HG02884 (cell line): ENCODE data around the gene FAM187B.

Experiments
- ATAC-seq: cut with Tn5 transposase; IDR thresholded peaks from one replicate; pipeline ENCODE4 v1.9.1; 2021; ENCODE audit warnings: mild to moderate bottlenecking, moderate library complexity; ENCODE audit not compliant: unreplicated experiment

FAM187B gene

DNA sequence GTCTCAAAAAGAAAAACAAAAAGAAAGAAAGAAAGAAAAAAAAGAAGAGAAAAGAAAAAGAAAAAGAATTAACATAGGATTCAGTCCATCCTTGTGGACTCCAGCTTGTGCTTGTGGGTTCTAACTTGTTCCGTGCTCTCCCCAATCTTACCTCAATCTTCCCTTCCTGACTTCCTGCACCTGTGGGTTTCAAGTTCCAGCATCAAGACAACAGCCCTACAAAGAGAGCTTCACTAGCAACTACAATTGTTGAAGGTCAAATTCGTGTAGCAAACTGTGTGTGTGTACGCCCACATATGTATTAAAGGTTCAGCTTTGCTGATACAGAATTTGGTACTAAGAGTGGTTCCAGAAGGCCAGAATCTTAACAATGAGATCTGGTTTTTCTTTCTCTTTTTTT, 48.7 kb downstream of the FAM187B start:
- no peak for ATAC-seq

DNA sequence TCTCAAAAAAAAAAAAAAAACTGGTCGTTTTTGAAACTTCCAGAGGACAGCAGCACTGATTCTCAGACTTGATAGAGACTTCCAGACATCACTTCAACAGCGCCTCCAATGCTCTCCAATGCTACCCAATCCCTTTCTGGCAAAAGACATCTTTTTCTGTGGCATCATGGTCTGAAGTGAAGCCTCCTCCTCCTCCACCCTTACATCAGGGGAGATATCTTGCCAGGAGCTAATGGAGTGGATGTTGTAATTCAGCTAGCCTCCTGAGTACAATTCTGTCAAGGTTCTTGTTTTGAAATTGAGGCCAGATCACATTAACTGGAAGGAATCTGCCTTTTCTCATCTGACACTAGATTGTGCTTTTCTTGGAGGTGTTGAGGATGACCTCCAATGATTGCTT, 49.8 kb downstream of the FAM187B start:
- no peak for ATAC-seq

DNA sequence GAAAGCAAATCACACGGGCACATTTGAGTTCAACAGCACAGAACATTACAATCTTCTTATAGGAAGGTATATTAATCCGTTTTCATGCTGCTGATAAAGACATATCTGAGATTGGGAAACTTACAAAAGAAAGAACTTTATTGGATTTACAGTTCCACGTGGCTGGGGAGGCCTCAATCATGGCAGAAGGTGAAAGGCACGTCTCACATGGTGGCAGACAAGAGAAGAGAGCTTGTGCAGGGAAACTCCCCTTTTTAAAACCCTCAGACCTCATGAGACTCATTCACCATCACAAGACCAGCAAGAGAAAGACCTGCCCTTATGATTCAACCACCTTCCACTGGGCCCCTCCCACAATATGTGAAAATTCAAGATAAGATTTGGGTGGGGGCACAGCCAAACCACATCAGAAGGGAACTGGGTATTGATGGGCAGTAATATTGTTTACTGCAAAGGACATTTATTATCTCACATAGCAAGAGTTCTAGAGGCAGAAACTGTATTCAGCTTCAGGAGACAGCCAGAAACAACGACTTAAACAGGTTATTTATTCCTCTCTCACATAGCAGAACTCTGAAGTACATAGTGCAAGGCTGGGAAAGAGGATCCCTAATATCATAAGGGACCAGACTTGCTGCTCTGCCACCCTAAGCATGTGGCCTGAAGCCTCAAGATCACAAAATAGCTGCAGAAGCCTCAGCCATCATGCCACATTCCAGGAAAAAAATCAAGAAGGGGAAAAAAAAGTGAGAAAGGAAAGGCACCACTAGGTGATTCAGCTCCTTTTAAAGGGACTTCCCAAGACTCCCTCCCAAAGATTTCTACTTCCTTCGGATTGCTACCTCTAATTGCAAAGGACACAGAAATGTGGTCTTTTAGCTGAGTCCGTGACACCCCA, 50.9 kb downstream of the FAM187B start:
- ATAC-seq = no peak

- no peak for ATAC-seq
Observed at GRCh38 chr19:35176181-35176570, 52.4 kb downstream of the FAM187B start.
